Fibroblast of gingiva (primary cell): ENCODE measurements around the gene ZC3H11A.
"Not testable (repeated sequence)": the region's sequence is repeated elsewhere in the genome, so short reads cannot be mapped to it uniquely, and the experiment has no call there.

Experiments used
- DNase-seq: peaks from one replicate; pipeline ENCODE4 v3.0.0-alpha.2; 2011; ENCODE audit warnings: low read depth

ZC3H11A gene

DNA sequence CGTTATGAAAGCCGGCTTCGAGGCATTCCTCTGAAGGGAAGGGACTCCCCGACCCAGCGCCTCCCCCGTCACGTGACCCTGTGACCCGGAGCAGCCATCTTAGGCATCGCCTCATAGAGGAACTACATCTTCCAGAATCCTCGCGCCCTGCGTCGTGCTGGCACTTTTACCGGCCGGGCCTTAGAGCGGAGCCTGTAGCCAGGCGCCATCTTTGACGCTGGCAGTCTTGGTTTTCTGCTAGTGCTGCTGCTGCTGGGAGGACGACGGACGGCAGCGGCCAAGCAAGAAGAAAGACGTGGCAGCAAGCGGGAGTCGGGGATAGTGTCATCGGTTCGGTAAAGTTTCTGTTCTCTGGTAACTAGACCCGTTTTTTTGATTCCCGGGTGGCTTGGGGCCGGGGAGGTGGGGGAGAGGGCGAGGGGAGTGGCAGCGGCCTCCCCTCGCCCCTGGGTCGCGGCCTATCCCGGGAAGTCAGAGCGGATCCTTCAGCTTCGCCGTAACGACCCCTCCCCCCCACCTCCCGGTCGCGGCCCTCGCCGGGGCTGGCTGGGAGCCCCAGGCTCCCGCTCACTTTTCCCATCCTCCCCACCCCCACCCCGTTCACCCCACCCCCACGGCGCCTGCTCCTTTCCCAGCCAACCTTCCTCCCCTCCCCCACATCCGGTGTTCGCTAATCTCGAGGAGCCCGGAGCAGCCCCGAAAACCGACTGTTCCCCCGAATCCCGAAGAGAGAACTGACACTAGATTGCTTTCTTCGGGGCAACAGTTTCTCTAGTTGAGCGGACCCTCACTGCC is at the start of gene ZC3H11A, which contains the start of gene ZBED6:
Gene ZC3H11A (plus strand): TSS at position 183 of the 795 bp plus-strand sequence. CDS start 21,448 bp downstream, outside the sequence.
Gene ZBED6 (plus strand): TSS at position 183 of the 795 bp plus-strand sequence. CDS start 1,900 bp downstream, outside the sequence.
- DNase-seq, result peak; percentile 99

DNA sequence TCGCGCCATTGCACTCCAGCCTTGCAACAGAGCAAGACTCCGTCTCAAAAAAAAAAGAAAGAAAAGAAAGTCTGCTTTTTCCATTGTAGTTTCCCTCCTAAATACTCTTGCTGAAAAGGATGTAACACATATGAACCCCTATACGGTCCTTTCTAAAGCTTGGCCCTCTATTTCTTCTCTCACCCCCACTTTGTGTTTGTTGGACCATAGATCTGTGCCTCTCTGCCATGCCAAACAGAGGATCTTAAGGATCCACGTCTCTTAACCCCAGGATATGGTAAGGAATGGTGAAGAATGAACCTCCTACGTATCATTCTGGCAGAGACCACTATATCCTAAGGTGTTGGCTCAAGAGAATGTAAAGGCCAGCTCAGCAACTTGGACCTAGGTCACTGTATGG is 49.1 kb upstream of the ZC3H11A start:
- DNase-seq, result no peak

DNA sequence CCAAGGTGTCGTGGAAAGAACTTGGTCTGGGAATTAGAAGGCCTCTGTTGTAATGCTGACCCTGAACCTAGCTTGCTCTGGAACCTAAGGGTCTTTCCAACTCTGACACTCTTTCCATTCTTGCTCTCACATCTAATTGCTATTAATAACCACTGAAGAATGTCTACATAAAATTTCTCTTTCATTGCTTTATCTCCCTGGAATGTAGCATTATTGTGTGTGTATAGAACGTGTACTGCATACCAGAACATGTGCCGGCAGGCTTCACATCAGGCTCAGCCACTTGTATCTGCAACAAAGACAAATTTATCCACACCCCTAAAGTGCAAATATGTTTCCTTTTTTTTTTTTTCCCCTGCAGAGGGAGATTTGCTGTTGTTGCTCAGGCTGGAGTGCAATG is 44.4 kb upstream of the ZC3H11A start:
- DNase-seq, result no peak

DNA sequence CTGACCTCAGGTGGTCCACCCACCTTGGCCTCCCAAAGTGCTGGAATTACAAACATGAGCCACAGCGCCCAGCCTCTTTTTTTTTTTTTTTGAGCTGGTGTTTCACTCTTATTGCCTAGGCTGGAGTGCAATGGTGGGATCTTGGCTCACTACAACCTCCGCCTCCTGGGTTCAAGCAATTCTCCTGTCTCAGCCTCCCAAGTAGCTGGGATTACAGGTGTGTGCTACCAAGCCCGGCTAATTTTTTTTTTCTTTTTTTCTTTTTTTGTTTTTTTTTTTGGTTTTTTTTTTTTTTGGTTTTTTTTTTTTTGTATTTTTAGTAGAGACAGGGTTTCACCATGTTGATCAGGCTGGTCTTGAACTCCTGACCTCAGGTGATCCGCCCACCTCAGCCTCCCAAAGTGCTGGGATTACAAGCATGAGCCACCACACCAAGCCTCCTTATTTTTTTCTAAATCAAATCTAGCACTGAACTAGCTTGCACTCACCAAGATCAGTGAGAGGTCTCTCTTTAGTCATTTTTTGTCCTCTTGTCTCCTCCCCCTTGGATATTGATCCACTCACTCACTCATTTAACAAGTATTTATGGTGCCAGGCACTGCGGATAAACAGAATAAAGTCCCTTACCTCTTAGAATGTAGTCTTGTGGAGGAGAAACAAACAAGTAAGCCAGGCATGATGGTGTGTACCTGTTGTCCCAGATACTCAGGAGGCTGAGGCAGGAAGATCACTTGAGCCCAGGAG is 43.6 kb upstream of the ZC3H11A start:
- DNase-seq, result not testable (repeated sequence)

DNA sequence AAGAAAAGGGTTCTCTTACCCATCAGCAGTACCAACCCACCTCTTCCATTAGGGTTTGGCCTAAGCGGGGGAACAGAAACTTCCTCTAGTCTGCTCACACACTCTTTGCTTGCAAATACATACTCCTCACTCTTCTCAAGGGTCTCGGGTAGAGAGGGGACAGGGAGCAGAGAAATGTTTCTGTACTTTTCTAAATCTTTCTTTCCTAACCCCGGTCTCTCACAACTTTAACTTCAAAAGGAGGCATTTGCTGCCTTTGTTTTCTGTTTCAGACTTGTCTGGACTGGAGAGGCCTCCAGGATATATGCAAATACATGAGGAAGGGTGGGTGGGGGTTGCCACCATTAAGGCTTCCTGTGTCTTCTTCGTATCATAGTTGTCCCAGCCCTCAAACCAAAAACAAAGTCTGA is 41.0 kb upstream of the ZC3H11A start:
- DNase-seq, result no peak

DNA sequence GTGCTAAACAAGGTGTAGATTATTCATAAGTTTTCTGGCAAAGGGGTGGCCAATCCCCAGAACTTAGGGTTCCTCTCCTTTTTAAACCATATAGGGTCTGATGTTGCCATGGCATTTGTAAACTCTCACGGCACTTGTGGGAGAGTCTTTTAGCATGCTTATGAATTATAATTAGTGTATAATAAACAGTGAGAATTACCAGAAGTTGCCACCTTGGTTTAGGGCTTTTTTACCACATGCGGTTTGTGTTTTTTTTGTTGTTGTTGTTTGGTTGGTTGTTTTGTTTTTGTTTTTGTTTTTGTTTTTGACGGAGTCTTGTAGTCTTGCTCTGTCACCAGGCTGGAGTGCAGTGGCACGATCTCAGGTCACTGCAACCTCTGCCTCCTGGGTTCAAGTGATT is 39.4 kb upstream of the ZC3H11A start:
- no peak for DNase-seq

DNA sequence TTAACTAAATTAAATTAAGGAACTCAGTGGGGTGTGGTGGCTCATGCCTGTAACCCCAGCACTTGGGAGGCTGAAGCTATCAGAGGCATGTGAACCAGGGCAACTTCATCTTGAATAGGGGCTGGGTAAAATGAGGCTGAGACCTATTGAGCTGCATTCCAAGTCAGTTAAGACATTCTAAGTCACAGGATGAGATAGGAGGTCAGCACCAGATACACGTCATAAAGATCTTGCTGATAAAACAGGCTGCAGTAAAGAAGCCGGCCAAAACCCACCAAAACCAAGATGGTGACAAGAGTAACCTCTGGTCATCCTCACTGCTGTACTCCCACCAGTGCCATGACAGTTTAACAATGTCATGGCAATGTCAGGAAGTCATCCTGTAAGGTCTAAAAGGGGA is 36.7 kb upstream of the ZC3H11A start:
- DNase-seq, result not testable (repeated sequence)

DNA sequence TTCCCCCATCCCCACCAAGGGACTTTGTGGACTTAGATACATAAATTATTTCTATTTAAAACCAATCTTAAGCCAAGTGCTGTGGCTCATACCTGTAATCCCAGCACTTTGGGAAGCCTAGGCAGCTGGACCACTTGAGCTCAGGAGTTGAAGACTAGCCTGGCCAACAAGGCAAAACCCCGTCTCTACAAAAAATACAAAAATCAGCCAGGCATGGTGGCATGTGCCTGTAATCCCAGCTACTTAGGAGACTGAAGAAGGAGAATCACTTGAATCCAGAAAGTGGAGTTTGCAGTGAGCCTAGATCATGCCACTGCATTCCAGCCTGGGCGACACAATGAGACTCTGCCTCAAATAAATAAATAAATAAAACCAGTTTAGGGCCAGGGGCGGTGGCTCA is 34.9 kb upstream of the ZC3H11A start:
- DNase-seq, result no peak

DNA sequence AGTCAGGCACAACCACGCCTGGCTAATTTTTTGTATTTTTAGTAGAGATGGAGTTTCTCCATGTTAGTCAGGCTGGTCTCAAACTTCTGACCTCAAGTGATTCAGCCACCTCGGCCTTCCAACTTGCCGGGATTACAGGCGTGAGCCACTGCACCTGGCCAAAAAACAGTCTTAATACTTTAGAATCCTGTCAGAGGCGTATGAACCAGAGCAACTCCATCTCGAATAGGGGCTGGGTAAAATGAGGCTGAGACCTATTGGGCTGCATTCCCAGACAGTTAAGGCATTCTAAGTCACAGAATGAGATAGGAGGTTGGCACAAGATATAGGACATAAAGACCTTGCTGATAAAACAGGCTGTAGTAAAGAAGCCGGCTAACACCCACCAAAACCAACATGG is 33.5 kb upstream of the ZC3H11A start:
- not testable (repeated sequence) for DNase-seq

DNA sequence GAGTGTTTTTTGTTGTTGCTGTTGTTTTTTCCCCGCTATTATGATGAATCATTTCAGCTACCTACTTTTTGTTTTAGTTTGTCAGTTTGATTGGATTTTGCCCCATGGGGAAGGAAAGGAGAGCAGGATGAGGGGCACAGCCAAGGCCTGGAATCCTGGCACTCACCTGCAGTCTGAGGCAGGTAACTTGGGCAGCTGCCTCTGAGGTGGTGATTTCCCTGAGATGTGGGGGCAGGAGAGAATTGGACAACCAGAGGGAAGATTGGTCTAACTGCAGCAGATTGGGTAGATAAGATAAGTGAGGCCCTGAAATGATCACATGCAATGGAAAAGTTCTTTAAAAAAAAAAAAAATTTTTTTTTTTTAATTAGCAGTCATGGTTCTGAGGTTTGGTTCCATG is 31.9 kb upstream of the ZC3H11A start:
- DNase-seq, result no peak

DNA sequence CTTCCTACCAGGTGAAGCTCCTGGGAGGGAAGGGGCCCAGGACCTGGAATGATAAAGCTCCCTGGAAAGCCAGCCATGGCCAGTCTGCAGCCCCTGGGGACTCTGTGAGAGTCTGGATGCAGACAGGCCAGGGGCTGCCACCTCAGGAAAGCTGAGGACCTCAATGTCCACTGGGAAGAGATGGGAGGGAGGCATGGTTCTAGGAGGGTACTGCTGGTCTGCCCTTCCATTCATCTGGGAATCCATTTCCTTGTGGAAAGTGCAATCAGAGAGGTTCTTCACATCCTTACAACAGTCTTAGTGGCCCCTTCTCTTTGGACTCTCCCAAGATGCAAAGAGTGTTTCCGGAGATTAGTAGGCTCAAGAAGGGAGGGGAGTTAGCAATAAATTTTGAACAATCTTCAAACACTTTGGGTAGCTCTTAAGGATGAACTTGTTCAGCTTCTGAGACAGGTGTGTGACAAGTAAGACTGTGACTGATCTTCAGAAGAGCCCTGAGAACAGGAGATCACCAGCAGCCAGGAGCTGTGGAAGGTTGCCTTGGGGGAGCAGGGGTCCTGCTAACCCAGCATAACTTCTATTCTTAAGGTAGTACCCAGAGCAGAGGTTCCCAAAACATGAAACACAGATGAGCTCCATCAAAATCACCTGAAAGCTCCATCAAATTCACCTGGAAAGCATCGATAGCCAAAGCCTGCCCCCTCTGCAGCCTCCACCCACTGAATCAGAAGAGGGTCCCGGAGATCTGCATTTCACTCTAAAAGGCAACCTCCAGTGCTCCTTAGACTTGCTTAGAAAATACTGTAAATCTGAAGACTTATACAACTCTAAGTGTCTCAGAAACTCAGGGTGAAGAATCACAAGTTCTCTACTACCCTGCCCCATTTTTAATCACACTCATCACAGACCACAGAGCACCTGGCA is 31.1 kb upstream of the ZC3H11A start:
- no peak for DNase-seq

DNA sequence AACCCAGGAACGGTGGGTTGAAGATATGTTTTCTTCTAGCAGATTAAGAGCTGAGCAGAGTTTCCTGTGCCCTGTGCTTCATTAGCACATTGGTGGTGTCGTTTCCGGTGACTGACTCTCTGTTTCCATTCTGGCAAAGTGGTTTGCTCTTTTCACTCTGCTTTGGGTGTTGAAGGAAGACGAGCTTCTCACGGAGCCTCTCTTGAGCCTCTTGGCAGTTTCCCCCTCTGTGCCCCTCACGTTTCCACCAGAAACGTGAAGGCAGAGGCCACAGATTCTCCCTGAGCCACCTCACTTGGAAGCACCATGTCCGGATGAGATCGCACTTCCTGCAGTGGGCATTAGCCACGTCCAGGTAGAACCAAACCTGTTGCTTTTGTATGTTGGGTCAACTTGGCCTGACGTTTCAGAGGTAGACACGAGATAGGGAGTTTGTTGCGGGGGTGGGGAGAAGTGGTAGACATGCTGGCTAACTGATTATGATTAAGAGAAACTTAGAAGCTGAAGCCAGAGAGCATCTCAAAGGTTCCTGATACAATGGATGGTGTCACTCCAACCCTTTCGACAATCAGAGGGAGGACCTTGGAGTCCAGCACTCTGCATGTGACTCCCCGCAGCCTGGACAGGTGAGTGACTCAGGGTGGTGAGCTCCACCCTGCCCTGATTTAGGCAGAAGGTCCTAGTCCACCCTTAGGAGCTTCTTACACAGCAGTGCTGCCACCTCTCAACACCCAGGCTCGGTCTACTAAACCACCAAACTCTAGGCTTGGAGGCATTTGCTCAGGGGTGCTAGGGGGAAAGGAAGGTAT is 30.2 kb upstream of the ZC3H11A start, which contains the start of gene LAX1:
Gene LAX1 (plus strand): TSS at position 155 of the 809 bp plus-strand sequence. CDS start 383 bp downstream, at position 538.
- DNase-seq, result no peak

DNA sequence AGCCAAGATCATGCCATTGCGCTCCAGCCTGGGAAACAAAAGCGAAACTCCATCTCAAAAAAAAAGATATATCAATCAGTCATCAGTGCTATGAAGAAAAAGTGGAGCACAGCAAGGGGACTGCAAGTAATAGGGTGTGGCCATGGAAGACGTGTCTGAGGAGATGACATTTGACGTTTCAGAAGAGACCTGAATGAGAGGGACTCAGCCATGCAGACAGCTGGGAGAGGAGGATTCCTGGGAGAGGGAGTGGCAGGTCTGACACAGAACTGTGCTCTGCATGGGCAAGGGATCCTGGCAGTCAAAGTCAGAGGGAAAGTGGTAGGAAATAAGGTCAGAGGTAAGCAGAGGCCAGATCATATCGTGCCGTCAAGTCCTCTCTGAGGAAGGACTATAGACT is 27.2 kb upstream of the ZC3H11A start:
- no peak for DNase-seq

DNA sequence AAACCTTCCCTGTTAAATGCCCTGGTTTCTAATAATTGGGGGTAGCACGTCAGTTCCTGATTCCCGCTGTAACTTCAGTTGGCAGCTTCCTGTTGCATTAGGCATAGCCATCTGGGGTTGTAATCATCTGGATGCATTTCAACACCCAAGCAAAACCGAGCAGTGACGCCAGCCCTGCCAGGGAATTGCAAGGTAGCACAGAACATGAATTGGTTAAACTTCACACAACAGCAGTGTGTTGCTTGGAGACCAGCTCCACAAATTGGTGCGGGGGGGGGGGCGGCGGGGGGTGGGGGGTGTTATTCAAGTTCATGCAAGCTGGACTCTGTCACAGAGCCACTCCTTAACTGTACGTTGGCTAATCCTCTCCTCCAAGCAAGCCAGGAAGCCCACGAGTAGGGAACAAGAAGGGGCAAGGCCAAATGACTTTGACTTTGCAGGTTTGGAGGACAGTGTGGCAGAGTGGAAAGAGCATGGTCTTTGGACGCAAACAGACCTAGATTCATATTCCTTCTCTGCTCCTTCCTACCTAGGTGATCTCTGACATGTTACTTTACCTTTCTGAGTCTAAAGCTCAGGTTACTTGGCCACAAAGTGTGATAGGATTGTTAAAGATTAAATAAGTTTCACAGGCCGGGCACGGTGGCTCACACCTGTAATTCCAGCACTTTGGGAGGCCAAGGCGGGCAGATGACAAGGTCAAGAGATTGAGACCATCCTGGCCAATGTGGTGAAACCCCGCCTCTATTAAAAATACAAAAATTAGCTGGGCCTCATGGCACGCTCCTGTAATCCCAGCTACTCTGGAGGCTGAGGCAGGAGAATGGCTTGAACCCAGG is 25.7 kb upstream of the ZC3H11A start:
- peak; percentile 90 for DNase-seq

DNA sequence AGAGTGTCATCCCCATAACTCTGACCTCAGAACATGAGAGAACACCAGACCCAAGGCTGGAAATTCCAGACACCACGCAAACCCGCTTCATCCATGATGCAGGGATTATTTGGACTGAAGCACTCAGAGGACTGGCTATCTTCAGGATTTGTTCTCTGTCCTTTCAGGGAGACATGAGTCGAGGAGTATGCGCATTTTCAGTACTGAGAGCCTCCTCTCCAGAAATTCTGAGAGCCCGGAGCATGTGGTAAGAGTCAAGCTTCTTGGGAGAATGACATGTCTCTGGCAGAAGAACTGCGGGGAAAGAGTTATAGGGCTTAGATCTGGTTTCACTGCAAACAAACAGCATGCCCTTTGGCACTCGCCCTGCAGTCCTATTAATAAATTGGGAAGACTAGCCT is 23.5 kb upstream of the ZC3H11A start:
- DNase-seq, result peak; percentile 29

DNA sequence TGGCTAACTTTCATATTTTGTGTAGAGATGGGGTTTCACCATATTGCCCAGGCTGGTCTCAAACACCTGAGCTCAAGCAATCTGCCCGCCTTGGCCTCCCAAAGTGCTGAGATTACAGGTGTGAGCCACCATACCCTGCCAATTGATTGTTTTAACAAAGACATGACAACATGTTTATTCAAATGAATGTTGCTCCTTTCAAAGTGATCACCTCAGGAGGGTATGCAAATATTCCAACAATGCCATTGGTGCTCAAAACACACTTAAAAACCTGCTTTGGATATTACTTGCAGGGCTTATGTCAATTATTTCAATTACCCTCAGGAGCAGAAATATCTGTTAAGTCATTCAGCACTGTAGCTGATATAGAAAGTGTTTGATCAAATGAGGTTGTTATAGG is 22.6 kb upstream of the ZC3H11A start:
- no peak for DNase-seq

DNA sequence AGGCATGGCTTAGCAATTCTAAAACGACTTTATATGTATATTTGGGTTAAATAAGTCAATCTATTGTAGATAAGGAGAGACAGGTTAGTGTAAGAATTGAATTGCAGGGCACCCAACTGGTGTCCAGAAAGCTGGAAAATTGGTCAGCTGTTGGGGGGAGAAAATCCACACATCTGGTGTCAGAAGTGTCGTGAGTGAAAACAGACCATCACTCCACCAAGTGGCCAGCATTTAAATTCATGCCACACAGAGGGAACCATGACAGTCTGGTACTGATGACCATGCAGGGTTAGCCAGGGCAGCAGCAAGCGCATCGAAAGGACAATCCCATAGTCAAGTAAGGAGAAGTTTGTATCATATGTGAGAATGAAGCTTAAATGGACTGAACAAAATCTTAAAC is 18.8 kb upstream of the ZC3H11A start:
- DNase-seq, result no peak

DNA sequence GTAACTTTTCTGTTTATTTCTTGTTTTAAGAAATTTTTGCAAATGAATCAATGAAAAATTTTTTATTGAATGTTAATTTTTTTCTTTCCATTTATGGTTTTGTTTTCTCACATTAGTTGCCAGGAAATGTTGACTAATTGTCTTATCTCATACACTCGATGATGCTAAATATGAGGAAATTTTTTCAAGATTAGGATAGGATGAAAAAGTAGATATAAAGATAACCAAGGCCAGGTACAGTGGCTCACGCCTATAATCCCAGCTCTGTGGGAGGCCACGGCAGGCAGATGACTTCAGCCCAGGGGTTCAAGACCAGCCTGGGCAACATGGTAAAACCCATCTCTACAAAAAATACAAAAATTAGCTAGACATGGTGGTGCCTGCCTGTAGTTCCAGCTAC is 17.8 kb upstream of the ZC3H11A start:
- DNase-seq, result no peak

DNA sequence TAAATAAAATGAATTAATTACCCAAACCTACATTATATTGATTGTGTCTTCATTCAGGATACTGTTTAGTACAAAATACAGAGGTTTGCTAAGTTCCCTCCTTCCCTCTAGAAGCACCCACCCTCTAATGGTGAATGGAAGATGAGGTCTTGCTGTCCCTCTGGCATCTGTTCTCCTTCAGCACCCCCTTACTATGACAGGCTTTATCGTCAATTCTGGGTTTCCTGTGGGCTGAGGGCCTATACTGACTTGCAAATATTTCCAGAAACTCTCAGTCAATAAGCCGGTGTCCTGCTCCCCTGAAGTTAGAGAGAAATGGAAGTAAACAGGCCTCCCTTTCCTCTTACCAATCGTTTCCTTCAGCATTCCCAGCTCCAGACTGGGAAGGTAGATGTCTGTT is 17.3 kb upstream of the ZC3H11A start:
- DNase-seq, result no peak

DNA sequence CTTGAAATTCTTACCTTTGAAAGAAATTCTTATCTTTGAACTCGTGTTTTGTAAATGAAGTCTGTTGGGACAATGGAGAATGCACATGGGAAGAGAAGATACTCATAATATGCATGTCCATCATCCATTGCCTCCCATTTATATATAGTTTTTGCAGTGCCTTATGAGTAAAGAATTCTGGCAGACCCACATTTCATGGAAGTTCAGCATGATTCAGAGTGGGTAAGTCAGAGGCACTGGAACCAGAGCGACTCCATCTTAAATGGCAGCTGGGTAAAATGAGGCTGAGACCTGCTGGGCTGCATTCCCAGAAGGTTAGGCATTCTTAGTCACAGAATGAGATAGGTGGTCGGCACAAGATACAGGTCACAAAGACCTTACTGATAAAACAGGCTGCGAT is 16.6 kb upstream of the ZC3H11A start:
- DNase-seq, result no peak
